ENCODE results near the gene PKNOX1. TPM values are rescaled to one million over a fixed set of nuclear protein-coding genes. Genes with fewer than 3 reads are reported as not detected.
A peak's percentile ranks its signal among the peaks of the same experiment; 100 is the strongest.
"Not testable (repeated sequence)": the region's sequence is repeated elsewhere in the genome, so short reads cannot be mapped to it uniquely, and the experiment has no call there.

Gene PKNOX1
- total and polyA plus RNA-seq, 2 donors: 16.0 to 19.2 TPM

DNA sequence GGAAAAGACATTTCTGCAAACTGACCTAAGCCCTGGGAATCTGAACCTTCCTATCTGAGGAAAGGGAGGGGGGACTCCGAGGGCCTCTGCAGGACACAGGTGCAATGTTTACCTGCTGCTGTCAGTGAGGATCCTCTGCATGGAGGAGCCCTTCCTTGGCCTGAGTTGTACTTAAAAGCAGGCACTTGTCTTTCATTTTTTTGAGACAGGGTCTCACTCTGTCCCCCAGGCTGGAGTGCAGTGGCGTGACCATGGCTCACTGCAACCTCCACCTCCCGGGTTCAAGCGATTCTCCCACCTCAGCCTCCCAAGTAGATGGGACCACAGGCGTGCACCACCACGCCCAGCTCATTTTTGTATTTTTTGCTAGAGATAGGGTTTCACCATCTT, 35.8 kb upstream of the PKNOX1 start:
- not testable (repeated sequence) for DNase-seq (ENCODE audit: extremely low spot score); H3K27ac ChIP-seq (ENCODE audit: low read depth); H3K4me3 ChIP-seq (ENCODE audit: low read depth, low read length); H3K36me3 ChIP-seq (ENCODE audit: insufficient read depth); H3K4me1 ChIP-seq (ENCODE audit: insufficient read depth)
- WGBS: 87% methylated on average over 6 of the region's 6 CpGs

DNA sequence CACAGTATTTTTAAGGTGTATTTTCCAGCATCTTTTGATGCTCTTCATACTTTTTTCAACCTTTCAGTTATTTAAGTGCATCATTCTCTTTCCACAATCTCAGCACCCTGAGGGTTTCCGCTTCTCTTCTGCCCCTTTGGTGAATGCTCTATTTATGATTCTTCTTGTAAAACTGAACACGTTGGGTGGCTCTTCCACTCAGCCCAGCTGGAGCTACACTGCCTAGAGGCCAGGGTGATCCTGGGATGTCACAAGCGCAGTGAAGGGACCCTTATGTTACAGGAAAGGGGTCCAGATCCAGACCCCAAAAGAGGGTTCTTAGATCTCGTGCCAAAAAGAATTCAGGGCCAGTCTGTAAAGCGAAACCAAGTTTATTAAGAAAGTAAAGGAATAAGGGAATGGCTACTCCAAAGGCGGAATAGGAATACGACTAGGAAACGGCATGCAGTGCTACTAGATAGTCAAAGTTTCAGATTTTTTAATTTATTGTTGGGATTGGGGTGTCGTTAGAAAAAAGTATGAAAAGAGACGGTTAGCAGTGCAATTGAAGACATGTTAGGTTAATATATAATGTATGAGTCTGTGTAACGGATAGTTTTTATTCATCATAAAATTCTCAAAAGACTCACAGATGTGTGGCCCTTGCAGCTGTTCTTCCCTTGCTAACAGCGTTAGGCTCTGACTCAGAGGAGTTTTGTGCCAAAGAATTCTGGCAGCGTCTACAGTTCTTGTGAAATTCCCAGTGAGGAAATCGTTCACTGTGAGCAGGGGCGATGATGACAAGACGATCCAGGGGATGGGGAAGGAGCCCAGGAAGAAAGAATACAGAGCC, 34.6 kb upstream of the PKNOX1 start:
- H3K4me3 ChIP-seq (ENCODE audit: low read depth, low read length): no peak overlapping the region
- no peaks in the 10 kb centered on the region for H3K4me1 ChIP-seq (ENCODE audit: insufficient read depth)
- H3K36me3 ChIP-seq (ENCODE audit: insufficient read depth): no peaks in the 10 kb centered on the region
- WGBS: 20% methylated on average over 16 of the region's 16 CpGs
- peak overlapping the region; percentile 82 for H3K27ac ChIP-seq (ENCODE audit: low read depth)
- peak; percentile 87 for DNase-seq (ENCODE audit: extremely low spot score)

DNA sequence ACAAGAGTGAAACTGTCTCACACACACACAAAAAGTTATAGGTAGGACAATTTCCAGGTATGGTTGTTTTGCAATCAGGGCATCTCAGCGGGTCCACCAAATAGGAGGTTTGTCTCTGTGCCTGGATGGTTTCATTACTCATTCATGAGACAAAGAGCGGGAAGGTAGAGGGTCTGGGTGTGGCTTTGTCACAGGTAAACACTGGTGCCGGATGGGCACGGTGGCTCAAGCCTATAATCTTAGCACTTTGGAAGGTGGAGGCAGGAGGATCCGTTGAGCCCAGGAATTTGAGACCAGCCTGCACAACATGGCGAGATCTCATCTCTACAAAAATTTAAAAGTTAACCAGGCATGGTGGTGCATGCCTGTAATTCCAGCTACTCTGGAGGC, 32.7 kb upstream of the PKNOX1 start:
- WGBS: 94% methylated on average over 6 of the region's 6 CpGs
- no peak for DNase-seq (ENCODE audit: extremely low spot score)
- no peaks in the 10 kb centered on the region for H3K36me3 ChIP-seq (ENCODE audit: insufficient read depth)
- H3K4me3 ChIP-seq (ENCODE audit: low read depth, low read length): no peak overlapping the region
- H3K27ac ChIP-seq (ENCODE audit: low read depth): no peak overlapping the region
- no peaks in the 10 kb centered on the region for H3K4me1 ChIP-seq (ENCODE audit: insufficient read depth)

DNA sequence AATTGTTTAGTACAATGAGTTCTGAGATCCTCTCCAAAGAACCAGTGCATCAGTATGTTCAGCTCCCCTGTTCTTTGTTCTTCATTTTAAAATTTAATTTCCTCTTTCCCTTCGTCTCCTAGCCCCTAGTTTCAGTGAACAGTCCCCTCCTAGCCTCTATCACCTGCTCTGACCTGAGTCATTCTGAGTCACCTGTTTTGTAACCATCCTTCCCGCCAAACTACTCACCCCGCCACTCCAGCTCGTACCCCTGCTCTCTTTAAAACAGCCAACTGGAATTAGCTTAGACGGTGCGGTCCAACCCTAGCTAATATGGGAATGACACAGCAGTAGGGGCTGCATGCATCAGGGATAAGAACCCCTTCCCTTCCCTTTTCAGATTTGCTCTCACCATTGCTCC, 32.1 kb upstream of the PKNOX1 start:
- DNase-seq (ENCODE audit: extremely low spot score): no peak
- H3K4me3 ChIP-seq (ENCODE audit: low read depth, low read length): no peak overlapping the region
- 74% methylated on average over 6 of the region's 6 CpGs for WGBS
- no peaks in the 10 kb centered on the region for H3K36me3 ChIP-seq (ENCODE audit: insufficient read depth)
- no peak overlapping the region for H3K27ac ChIP-seq (ENCODE audit: low read depth)
- H3K4me1 ChIP-seq (ENCODE audit: insufficient read depth): no peaks in the 10 kb centered on the region

DNA sequence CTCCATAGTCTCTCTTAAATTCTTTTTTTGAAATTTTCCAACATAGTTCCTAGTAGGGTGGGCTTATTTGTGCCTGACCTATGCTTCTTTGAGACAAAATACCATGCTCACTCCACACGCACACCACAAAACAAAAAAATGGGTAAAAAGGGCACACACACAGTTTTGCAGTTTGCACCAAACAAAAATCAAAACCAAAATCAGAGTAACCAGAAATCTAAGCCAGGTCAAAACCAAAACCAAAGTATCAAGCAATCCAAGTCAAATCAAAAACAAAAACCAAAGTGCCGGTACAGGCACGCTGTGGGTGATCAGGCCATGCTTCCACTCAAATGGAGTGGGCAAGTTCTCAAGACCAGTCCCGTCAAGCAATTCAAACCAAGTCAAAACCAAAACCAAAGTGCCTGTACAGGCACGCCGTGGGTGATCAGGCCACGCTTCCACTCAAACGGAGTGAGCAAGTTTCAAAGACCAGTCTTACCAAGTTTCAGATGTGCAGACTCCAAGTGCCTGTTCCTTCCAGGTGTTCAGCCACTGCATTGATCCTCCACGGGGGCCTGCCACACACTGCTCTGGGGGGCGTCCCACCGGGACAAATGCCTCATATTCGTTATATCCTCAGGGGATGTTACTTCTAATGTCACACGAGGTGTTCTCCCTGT, 25.1 kb upstream of the PKNOX1 start:
- H3K4me1 ChIP-seq (ENCODE audit: insufficient read depth); H3K4me3 ChIP-seq (ENCODE audit: low read depth, low read length); H3K36me3 ChIP-seq (ENCODE audit: insufficient read depth); H3K27ac ChIP-seq (ENCODE audit: low read depth); DNase-seq (ENCODE audit: extremely low spot score): not testable (repeated sequence)
- WGBS: 79% methylated on average over 13 of the region's 13 CpGs

DNA sequence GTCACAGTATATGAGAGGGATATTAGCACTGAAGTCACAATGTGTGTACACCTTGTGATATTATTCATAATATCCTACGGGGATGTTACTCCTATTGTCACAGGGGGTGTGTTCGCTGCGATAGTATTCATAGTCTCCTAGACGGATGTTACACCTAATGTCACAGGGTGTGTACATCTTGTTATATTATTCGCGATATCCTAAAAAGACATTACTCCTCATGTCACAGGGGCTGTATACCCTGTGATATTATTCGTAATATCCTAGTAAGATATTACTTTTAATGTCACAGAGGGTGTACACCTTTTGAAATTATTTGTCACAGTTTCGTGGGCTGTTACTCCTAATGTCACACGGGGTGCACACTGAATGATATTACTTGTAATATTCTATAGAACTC, 23.2 kb upstream of the PKNOX1 start:
- WGBS: 96% methylated on average over 9 of the region's 9 CpGs
- H3K27ac ChIP-seq (ENCODE audit: low read depth); H3K4me3 ChIP-seq (ENCODE audit: low read depth, low read length); H3K36me3 ChIP-seq (ENCODE audit: insufficient read depth); DNase-seq (ENCODE audit: extremely low spot score); H3K4me1 ChIP-seq (ENCODE audit: insufficient read depth): not testable (repeated sequence)

DNA sequence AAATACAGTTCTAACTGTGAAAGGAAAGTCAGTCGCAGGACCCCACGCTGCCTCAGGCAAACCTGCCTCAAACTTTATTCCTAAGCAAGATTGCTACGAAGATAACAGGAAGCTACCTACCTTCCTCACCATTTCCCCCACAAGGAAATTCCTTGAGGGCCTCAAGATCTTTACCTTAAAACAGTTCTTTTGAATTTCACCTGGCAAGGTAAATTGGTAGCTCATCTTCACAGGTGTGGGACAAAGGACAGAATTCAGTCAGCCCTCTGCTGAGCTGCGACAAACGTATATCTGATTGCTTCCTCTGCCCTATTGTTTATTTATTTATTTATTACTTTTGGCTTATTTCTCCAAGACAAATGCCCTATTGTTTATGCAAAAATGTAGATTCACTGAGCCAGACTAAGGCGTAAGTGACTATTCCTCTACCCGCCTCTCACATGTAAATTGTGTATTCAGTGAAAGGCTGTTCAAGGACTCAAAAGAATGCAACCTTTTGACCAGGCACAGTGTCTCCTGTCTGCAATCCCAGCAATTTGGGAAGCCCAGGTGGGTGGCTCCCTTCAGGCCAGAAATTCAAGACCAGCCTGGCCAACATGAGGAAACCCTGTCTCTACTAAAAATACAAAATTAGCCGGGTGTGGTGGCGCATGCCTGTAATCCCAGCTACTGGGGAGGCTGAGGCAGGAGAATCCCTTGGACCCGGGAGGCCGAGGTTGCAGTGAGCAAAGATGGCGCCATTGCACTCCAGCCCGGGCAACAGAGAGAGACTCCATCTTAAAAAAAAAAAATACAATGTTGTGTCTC, 17.3 kb upstream of the PKNOX1 start:
- no peak for DNase-seq (ENCODE audit: extremely low spot score)
- Histone ChIP-seq H3K4me3 (ENCODE audit: low read depth, low read length) (no peak overlapping the region), H3K27ac (ENCODE audit: low read depth) (no peak overlapping the region), H3K36me3 (ENCODE audit: insufficient read depth) (no peaks in the 10 kb centered on the region), H3K4me1 (ENCODE audit: insufficient read depth) (no peaks in the 10 kb centered on the region)
- 90% methylated on average over 13 of the region's 13 CpGs for WGBS

DNA sequence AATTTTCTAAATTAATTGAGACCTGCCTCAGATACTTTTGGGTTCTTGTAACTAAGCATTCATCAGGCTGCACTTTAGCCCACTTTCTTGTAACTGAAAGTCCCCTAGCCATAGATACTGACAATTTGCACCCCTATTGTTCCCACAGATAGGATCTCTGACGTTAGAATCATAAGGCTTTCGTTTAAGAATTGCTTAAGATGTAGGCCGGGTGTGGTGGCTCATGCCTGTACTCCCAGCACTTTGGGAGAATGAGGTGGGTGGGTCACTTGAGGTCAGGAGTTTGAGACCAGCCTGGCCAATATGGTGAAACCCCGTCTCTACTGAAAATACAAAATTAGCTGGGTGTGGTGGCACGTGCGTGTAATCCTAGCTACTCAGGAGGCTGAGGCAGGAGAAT, 16.2 kb upstream of the PKNOX1 start:
- WGBS: 88% methylated on average over 6 of the region's 6 CpGs
- not testable (repeated sequence) for H3K27ac ChIP-seq (ENCODE audit: low read depth); H3K36me3 ChIP-seq (ENCODE audit: insufficient read depth); H3K4me1 ChIP-seq (ENCODE audit: insufficient read depth); H3K4me3 ChIP-seq (ENCODE audit: low read depth, low read length); DNase-seq (ENCODE audit: extremely low spot score)

DNA sequence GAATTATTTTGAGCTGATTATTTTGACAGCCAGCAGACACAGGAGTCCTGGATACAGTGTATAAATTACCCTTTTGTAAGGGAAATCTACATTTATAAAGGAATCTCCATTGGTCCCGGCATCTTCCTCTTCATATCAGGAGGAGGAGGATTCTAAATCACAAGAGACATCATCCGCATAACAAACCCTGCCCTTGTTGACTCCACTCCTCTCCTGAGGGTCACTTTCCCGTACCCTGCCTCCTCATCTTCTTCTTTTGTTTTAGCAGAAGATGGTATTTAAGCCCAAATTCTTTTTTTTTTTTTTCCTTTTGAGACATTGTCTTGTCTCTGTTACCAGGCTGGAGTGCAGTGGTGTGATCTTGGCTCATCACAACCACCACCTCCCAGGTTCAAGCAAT, 14.6 kb upstream of the PKNOX1 start:
- no peak overlapping the region for H3K4me3 ChIP-seq (ENCODE audit: low read depth, low read length)
- H3K4me1 ChIP-seq (ENCODE audit: insufficient read depth): no peaks in the 10 kb centered on the region
- DNase-seq (ENCODE audit: extremely low spot score): no peak
- 90% methylated on average over 3 of the region's 3 CpGs for WGBS
- no peak overlapping the region for H3K27ac ChIP-seq (ENCODE audit: low read depth)
- no peaks in the 10 kb centered on the region for H3K36me3 ChIP-seq (ENCODE audit: insufficient read depth)

DNA sequence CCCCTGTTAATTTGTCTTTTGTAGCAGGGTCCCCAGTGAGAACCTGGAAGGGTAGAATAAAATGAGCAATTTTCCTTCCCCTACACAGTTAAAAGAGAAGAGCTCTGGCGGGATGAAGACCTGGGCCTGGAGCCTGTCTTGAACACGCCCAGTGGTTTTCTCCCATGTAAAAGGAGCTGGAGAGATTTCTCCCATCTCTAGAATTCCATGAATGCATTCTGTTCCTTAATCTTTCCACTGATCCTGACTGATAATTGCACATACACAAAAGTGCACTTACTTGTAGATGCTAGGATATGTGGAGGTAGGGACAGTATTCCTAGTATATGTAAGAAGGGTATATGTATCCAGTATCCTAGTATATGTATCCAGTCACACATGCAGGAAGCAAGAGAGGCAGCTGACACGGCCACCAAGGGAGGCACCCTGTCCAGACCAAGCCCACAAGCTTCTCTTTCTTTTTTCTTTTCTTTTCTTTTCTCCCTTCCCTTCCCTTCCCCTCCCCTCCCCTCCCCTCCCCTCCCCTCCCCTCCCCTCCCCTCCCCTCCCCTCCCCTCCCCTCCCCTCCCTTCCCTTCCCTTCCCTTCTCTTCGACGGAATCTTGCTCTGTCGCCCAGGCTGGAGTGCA, 11.9 kb upstream of the PKNOX1 start:
- no peak overlapping the region for H3K4me3 ChIP-seq (ENCODE audit: low read depth, low read length)
- H3K4me1 ChIP-seq (ENCODE audit: insufficient read depth): no peaks in the 10 kb centered on the region
- DNase-seq (ENCODE audit: extremely low spot score): no peak
- no peak overlapping the region for H3K27ac ChIP-seq (ENCODE audit: low read depth)
- 71% methylated on average over 4 of the region's 6 CpGs for WGBS
- H3K36me3 ChIP-seq (ENCODE audit: insufficient read depth): no peaks in the 10 kb centered on the region

DNA sequence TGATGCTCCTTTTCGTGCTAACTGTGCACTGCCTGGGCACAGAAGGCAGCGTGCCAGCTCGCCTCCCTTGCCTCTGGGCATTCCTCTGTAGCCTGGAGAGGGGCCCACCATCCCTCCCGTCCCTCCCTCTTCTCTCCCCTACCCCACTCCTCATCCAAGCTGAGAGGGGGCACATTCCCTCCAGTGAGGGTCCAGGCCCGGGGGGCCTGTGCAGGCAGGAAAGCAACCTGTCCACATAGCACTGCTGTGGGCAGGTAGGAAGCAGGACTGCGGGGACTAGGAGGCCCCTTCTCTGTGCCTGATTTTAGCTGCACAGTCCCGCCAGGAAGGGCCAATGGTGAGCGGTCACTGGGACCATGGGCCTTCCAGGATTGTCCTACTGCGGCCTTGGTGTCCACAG, 10.3 kb upstream of the PKNOX1 start:
- WGBS: 94% methylated on average over 9 of the region's 9 CpGs
- Histone ChIP-seq H3K4me1 (ENCODE audit: insufficient read depth) (no peaks in the 10 kb centered on the region), H3K27ac (ENCODE audit: low read depth) (no peak overlapping the region), H3K36me3 (ENCODE audit: insufficient read depth) (no peaks in the 10 kb centered on the region), H3K4me3 (ENCODE audit: low read depth, low read length) (no peak overlapping the region)
- DNase-seq (ENCODE audit: extremely low spot score): no peak

DNA sequence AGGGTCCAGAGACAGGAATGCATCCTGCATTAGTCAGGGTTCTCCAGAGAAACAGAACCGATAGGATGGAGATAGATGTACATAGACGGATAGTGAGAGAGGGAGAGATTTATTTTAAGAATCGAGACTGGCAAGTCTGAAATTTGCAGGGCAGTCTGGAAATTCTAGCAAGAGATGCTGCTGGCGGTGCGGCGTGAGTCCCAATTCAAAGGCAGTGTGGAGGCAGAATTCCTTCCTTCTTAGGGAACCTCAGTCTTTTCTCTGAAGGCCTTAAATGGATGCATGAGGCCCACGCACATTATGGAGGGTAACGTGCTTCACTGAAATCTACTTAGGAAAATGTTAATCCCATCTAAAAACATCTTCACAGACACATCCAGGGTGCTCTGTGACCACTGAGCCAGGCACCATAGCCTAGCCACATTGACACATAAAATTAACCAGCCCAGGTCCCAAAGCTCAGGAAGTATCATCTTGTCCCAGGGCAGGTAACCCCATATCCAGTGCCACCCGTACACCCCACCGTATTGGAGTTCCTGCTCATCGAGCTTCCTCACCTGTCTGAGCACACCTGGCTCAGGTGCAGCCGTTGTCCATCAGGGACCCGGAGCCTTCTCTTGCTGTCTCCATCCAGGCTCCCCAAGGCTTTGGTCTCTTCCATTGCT, 9.7 kb upstream of the PKNOX1 start:
- Histone ChIP-seq H3K4me3 (ENCODE audit: low read depth, low read length) (no peak overlapping the region), H3K4me1 (ENCODE audit: insufficient read depth) (no peaks in the 10 kb centered on the region), H3K36me3 (ENCODE audit: insufficient read depth) (no peaks in the 10 kb centered on the region), H3K27ac (ENCODE audit: low read depth) (no peak overlapping the region)
- DNase-seq (ENCODE audit: extremely low spot score): no peak
- 95% methylated on average over 13 of the region's 13 CpGs for WGBS

DNA sequence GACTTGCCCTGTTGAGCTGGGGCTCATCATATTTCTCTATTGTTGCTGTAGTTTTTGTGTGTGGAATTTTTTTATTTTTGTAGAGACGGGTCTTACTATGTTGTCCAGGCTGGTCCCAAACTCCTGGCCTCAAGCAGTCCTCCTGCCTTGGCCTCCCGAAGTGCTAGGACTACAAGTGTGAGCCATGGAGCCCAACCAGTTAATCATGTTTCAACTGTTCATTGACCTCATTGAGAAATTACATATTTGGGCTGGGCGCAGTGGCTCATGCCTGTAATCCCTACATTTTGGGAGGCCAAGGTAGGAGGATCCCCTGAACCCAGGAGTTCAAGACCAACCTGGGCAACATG, 9.2 kb upstream of the PKNOX1 start:
- WGBS: 83% methylated on average over 3 of the region's 3 CpGs

More for the DNA sequence above, 9.2 kb upstream of the PKNOX1 start:
- Histone ChIP-seq H3K36me3 (ENCODE audit: insufficient read depth) (no peaks in the 10 kb centered on the region), H3K4me3 (ENCODE audit: low read depth, low read length) (no peak overlapping the region), H3K27ac (ENCODE audit: low read depth) (no peak overlapping the region), H3K4me1 (ENCODE audit: insufficient read depth) (no peaks in the 10 kb centered on the region)
- DNase-seq (ENCODE audit: extremely low spot score): no peak
